ENCODE results near the gene MAPK6. TPM values are rescaled to one million over a fixed set of nuclear protein-coding genes. Genes with fewer than 3 reads are reported as not detected.

The MAPK6 gene
- total RNA-seq, 1 experiment from 2014 or later: 38.7 TPM

- Histone ChIP-seq H3K4me2 (no peak overlapping the region), H3F3A (ENCODE audit: insufficient read depth, low read depth) (peaks cover 8% of the 10 kb centered on the region; the same call in 1 of the 2 replicates), H3K9me3 (ENCODE audit: insufficient read depth, low read depth) (no peaks in the 10 kb centered on the region), H2AFZ (no peak overlapping the region), H3K4me3 (no peak overlapping the region), H3K27me3 (ENCODE audit: insufficient read depth, low read depth) (no peaks in the 10 kb centered on the region), H4K20me1 (ENCODE audit: insufficient read depth) (peaks cover 4% of the 10 kb centered on the region; the same call in 1 of the 2 replicates), H3K4me1 (replicated peaks; ENCODE audit: insufficient read depth) (peaks cover 10% of the 10 kb centered on the region; the same call in 1 of the 2 replicates), H3K27ac (no peak overlapping the region), H3K79me2 (ENCODE audit: low read depth) (peaks cover 95% of the 10 kb centered on the region), H3K36me3 (ENCODE audit: low read depth) (peaks cover 4% of the 10 kb centered on the region; the same call in 1 of the 2 replicates), H3K9me2 (ENCODE audit: insufficient read depth) (no peaks in the 10 kb centered on the region)
- TF ChIP-seq, protein P1, sequence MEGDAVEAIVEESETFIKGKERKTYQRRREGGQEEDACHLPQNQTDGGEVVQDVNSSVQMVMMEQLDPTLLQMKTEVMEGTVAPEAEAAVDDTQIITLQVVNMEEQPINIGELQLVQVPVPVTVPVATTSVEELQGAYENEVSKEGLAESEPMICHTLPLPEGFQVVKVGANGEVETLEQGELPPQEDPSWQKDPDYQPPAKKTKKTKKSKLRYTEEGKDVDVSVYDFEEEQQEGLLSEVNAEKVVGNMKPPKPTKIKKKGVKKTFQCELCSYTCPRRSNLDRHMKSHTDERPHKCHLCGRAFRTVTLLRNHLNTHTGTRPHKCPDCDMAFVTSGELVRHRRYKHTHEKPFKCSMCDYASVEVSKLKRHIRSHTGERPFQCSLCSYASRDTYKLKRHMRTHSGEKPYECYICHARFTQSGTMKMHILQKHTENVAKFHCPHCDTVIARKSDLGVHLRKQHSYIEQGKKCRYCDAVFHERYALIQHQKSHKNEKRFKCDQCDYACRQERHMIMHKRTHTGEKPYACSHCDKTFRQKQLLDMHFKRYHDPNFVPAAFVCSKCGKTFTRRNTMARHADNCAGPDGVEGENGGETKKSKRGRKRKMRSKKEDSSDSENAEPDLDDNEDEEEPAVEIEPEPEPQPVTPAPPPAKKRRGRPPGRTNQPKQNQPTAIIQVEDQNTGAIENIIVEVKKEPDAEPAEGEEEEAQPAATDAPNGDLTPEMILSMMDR (conservative IDR thresholded peaks at IDR 0.05): no peak
- no peak for TF ChIP-seq EZH2 (IDR thresholded peaks at IDR 0.05; ENCODE audit: low read depth)
- ChIA-PET POLR2A (ENCODE audit: unreplicated experiment) (interaction anchor here (0.5 to 0.6 kb wide), 3 partner anchors 43 to 1384 kb away, joined by 4 to 10 read pairs (median 9); no protein-coding TSS in a partner anchor), CTCF (no interaction called here)
- DNase-seq: no peak
- BruUV-seq (replicated peaks): no TSS peak
- intact Hi-C loops (cut with micrococcal nuclease; ENCODE audit: unreplicated experiment): loop anchor here (10.0 kb wide), 1 partner anchor 46 kb away; no protein-coding TSS in a partner anchor
Observed at GRCh38 chr15:52028431-52029093, 9.5 kb downstream of the MAPK6 start.

DNA sequence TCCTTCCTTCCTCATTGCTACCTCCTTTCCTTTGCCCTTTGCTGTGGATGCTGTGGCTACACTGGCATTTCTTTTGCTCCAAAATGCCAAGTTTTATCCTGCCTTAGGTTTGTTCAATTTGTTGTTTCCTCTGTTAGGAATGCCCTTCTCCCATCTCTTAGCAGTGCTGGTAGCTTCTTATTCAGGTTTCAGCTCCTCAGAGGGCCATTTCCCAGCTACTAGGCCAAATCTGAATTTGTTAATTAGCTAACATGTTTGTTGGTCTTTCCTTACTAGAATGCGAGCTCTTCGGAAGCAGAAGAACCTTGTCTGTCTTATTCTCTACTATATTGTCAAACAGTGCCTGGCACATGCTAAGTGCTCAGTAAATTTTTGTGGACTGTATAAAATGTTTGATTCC lies 11.0 kb downstream of the MAPK6 start:
- peaks cover 10% of the 10 kb centered on the region; the same call in 1 of the 2 replicates for H3K4me1 ChIP-seq (replicated peaks; ENCODE audit: insufficient read depth)
- no peaks in the 10 kb centered on the region for H3K9me2 ChIP-seq (ENCODE audit: insufficient read depth)
- no peak for TF ChIP-seq EZH2 (IDR thresholded peaks at IDR 0.05; ENCODE audit: low read depth)
- TF ChIP-seq, protein P1 (conservative IDR thresholded peaks at IDR 0.05): no peak
- no peak overlapping the region for H2AFZ ChIP-seq
- H3F3A ChIP-seq (ENCODE audit: insufficient read depth, low read depth): peaks cover 8% of the 10 kb centered on the region; the same call in 1 of the 2 replicates
- CTCF ChIA-PET: interaction anchor here (0.6 kb wide), 1 partner anchor 26 kb away, joined by 3 read pairs; no protein-coding TSS in a partner anchor
- intact Hi-C loops (cut with micrococcal nuclease; ENCODE audit: unreplicated experiment): no loop called here
- H3K9me3 ChIP-seq (ENCODE audit: insufficient read depth, low read depth): no peaks in the 10 kb centered on the region
- no peak overlapping the region for H3K4me3 ChIP-seq
- no peaks in the 10 kb centered on the region; the same call in 1 of the 2 replicates for H4K20me1 ChIP-seq (ENCODE audit: insufficient read depth)
- H3K36me3 ChIP-seq (ENCODE audit: low read depth): peaks cover 12% of the 10 kb centered on the region; the same call in 1 of the 2 replicates
- no peak overlapping the region for H3K27ac ChIP-seq
- no peak for DNase-seq
- H3K4me2 ChIP-seq: no peak overlapping the region
- peaks cover 95% of the 10 kb centered on the region for H3K79me2 ChIP-seq (ENCODE audit: low read depth)
- POLR2A ChIA-PET (ENCODE audit: unreplicated experiment): interaction anchor here (0.5 to 0.7 kb wide), 2 partner anchors 42 to 74 kb away, joined by 3 read pairs; no protein-coding TSS in a partner anchor
- BruUV-seq (replicated peaks): no TSS peak
- H3K27me3 ChIP-seq (ENCODE audit: insufficient read depth, low read depth): no peaks in the 10 kb centered on the region

GRCh38 chr15:52031556-52031955 lies 12.5 kb downstream of the MAPK6 start:
- intact Hi-C loops (cut with micrococcal nuclease; ENCODE audit: unreplicated experiment): no loop called here
- POLR2A ChIA-PET (ENCODE audit: unreplicated experiment): no interaction called here
- Histone ChIP-seq H3K4me2 (peak overlapping the region; percentile 38), H4K20me1 (ENCODE audit: insufficient read depth) (no peaks in the 10 kb centered on the region; the same call in 1 of the 2 replicates), H3K36me3 (ENCODE audit: low read depth) (peaks cover 12% of the 10 kb centered on the region; the same call in 1 of the 2 replicates), H3K4me3 (no peak overlapping the region), H3K79me2 (ENCODE audit: low read depth) (peaks cover 95% of the 10 kb centered on the region), H3K27ac (0 out of 2 replicates have a peak overlapping the region, but pooled peaks have one; percentile 39), H3K9me2 (ENCODE audit: insufficient read depth) (no peaks in the 10 kb centered on the region), H3K9me3 (ENCODE audit: insufficient read depth, low read depth) (no peaks in the 10 kb centered on the region), H3F3A (ENCODE audit: insufficient read depth, low read depth) (peaks cover 9% of the 10 kb centered on the region; the same call in 1 of the 2 replicates), H2AFZ (no peak overlapping the region), H3K27me3 (ENCODE audit: insufficient read depth, low read depth) (no peaks in the 10 kb centered on the region), H3K4me1 (replicated peaks; ENCODE audit: insufficient read depth) (peaks cover 10% of the 10 kb centered on the region; the same call in 1 of the 2 replicates)
- DNase-seq: peak; percentile 55 to 59
- BruUV-seq (replicated peaks): no TSS peak
- CTCF ChIA-PET: no interaction called here
- TF ChIP-seq EZH2 (IDR thresholded peaks at IDR 0.05; ENCODE audit: low read depth): no peak
- TF ChIP-seq, protein P1 (conservative IDR thresholded peaks at IDR 0.05): no peak

All from PC-9 (cell line).